ENCODE measurements around the gene NEMP2. TPM values are rescaled to one million over a fixed set of nuclear protein-coding genes. Genes with fewer than 3 reads are reported as not detected.
A peak's percentile ranks its signal among the peaks of the same experiment; 100 is the strongest.

Gene NEMP2
- total RNA-seq, 1 donor from 2014 or later, result 9.5 TPM

- no peak overlapping the region for H3K4me3 ChIP-seq
- no peak overlapping the region for H3K27ac ChIP-seq
- TF ChIP-seq, protein P1, sequence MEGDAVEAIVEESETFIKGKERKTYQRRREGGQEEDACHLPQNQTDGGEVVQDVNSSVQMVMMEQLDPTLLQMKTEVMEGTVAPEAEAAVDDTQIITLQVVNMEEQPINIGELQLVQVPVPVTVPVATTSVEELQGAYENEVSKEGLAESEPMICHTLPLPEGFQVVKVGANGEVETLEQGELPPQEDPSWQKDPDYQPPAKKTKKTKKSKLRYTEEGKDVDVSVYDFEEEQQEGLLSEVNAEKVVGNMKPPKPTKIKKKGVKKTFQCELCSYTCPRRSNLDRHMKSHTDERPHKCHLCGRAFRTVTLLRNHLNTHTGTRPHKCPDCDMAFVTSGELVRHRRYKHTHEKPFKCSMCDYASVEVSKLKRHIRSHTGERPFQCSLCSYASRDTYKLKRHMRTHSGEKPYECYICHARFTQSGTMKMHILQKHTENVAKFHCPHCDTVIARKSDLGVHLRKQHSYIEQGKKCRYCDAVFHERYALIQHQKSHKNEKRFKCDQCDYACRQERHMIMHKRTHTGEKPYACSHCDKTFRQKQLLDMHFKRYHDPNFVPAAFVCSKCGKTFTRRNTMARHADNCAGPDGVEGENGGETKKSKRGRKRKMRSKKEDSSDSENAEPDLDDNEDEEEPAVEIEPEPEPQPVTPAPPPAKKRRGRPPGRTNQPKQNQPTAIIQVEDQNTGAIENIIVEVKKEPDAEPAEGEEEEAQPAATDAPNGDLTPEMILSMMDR (IDR thresholded peaks at IDR 0.05), result no peak
- peaks cover 9% of the 10 kb centered on the region for H3K4me1 ChIP-seq
- ATAC-seq (no peak), DNase-seq (no peak)
- peaks cover 28% of the 10 kb centered on the region for H3K9me3 ChIP-seq
- no peaks in the 10 kb centered on the region for H3K36me3 ChIP-seq
- no peaks in the 10 kb centered on the region for H3K27me3 ChIP-seq (ENCODE audit: low read depth)
- intact Hi-C loops (cut with DNase I), result no loop called here
Observed at GRCh38 chr2:190537765-190538164, 3.2 kb upstream of the NEMP2 start.

- DNase-seq (no peak), ATAC-seq (no peak)
- H3K27me3 ChIP-seq (ENCODE audit: low read depth), result no peaks in the 10 kb centered on the region
- TF ChIP-seq, protein P1 (IDR thresholded peaks at IDR 0.05), result no peak
- H3K4me1 ChIP-seq, result peaks cover 10% of the 10 kb centered on the region
- H3K4me3 ChIP-seq, result peak overlapping the region; percentile 82
- peak overlapping the region; percentile 97 for H3K27ac ChIP-seq
- H3K9me3 ChIP-seq, result peaks cover 11% of the 10 kb centered on the region
- H3K36me3 ChIP-seq, result no peaks in the 10 kb centered on the region
- intact Hi-C loops (cut with DNase I), result no loop called here
Observed at GRCh38 chr2:190535586-190535985, 1.1 kb upstream of the NEMP2 start.

- ATAC-seq (peak in 1 of 2 donors; percentile 0), DNase-seq (no peak)
- TF ChIP-seq, protein P1 (IDR thresholded peaks at IDR 0.05), result no peak
- Histone ChIP-seq H3K4me1 (peaks cover 15% of the 10 kb centered on the region), H3K27me3 (ENCODE audit: low read depth) (no peaks in the 10 kb centered on the region), H3K27ac (peak overlapping the region; percentile 97), H3K4me3 (peak overlapping the region; percentile 82), H3K9me3 (peaks cover 6% of the 10 kb centered on the region), H3K36me3 (no peaks in the 10 kb centered on the region)
- intact Hi-C loops (cut with DNase I), result no loop called here
Observed at GRCh38 chr2:190535121-190535439, 558 bp upstream of the NEMP2 start.

GRCh38 chr2:190533968-190534309 is 583 bp downstream of the NEMP2 start:
- no peaks in the 10 kb centered on the region for H3K27me3 ChIP-seq (ENCODE audit: low read depth)
- TF ChIP-seq, protein P1 (IDR thresholded peaks at IDR 0.05), result no peak
- peak overlapping the region; percentile 82 for H3K4me3 ChIP-seq
- H3K27ac ChIP-seq, result peak overlapping the region; percentile 97
- ATAC-seq (peak; percentile 52 to 64), DNase-seq (no peak)
- intact Hi-C loops (cut with DNase I), result no loop called here
- H3K9me3 ChIP-seq, result no peaks in the 10 kb centered on the region
- H3K36me3 ChIP-seq, result no peaks in the 10 kb centered on the region
- H3K4me1 ChIP-seq, result peaks cover 27% of the 10 kb centered on the region

- Histone ChIP-seq H3K27ac (peak overlapping the region; percentile 97), H3K36me3 (no peaks in the 10 kb centered on the region), H3K9me3 (no peaks in the 10 kb centered on the region), H3K27me3 (ENCODE audit: low read depth) (no peaks in the 10 kb centered on the region), H3K4me1 (peaks cover 30% of the 10 kb centered on the region), H3K4me3 (peak overlapping the region; percentile 82)
- no peak for ATAC-seq
- intact Hi-C loops (cut with DNase I), result no loop called here
- DNase-seq, result peak; percentile 47
- TF ChIP-seq, protein P1 (IDR thresholded peaks at IDR 0.05), result no peak
Observed at GRCh38 chr2:190533175-190533967, 1.2 kb downstream of the NEMP2 start.
